B cell (primary cell): ENCODE data around the gene AUTS2. TPM values are rescaled to one million over a fixed set of nuclear protein-coding genes. Genes with fewer than 3 reads are reported as not detected.

Experiments used
- ATAC-seq: fragments of 200-7000 bp; cut with Tn5 transposase; one replicate; pipeline ENCODE4 v1.10.0; 2021; ENCODE audit warnings: low read depth, mild to moderate bottlenecking, moderate number of reproducible peaks, moderate library complexity
- CTCF ChIA-PET: fragments of 350-600 bp; sonication (Branson Sonifier 250); formaldehyde crosslinking; loops from one replicate; lab custom pipeline; 2021; ENCODE audit warnings: antibody characterized with exemption, inconsistent platforms; lab: Charles Lee
- POLR2A ChIA-PET: fragments of 350-600 bp; sonication (Branson Sonifier 250); formaldehyde crosslinking; loops from one replicate; lab custom pipeline; 2021; ENCODE audit warnings: antibody characterized with exemption; lab: Charles Lee
- DNase-seq: peaks from one replicate; pipeline ENCODE4 v3.0.0; 2013
- H2AFZ ChIP-seq: 2 replicates; pipeline ENCODE4 v1.6.1; 2012; ENCODE audit warnings: mild to moderate bottlenecking, low read depth, low read length; ENCODE audit not compliant: insufficient read depth, poor library complexity, severe bottlenecking
- H3K27ac ChIP-seq, 2 donors: 1 replicate in 1 of 2; 2 replicates in 1 of 2; pipeline ENCODE4 v1.5.1; 2012 to 2013; ENCODE audit warnings: low read length in 2 of 2, mild to moderate bottlenecking in 2 of 2, moderate library complexity in 1 of 2
- H3K27me3 ChIP-seq, 4 experiments: fragments of 200-600 bp in 1 of 4; sonication (generic) in 1 of 4; replicated peaks in 1 of 4; 1 replicate in 2 of 4; 2 replicates in 2 of 4; pipeline versions ENCODE4 v1.6.1 to v1.7.0; 2013 to 2016; ENCODE audit warnings: low read length in 3 of 4, mild to moderate bottlenecking in 2 of 4, mixed read lengths in 1 of 4, moderate library complexity in 1 of 4; ENCODE audit not compliant: insufficient read depth in 4 of 4, control insufficient read depth in 3 of 4; ENCODE audit errors: control extremely low read depth in 1 of 4
- H3K36me3 ChIP-seq, 2 experiments: replicated peaks in 1 of 2; 1 replicate in 1 of 2; 2 replicates in 1 of 2; pipeline versions ENCODE4 v1.6.1 to v1.7.1; 2013; ENCODE audit warnings: low read length in 1 of 2; ENCODE audit not compliant: insufficient read depth in 2 of 2, control insufficient read depth in 1 of 2; ENCODE audit errors: control extremely low read depth in 1 of 2, extremely low read depth in 1 of 2
- H3K4me1 ChIP-seq, 2 donors: fragments of 200-600 bp in 1 of 2; sonication (generic) in 1 of 2; 1 replicate in 1 of 2; 2 replicates in 1 of 2; pipeline versions ENCODE4 v1.5.1 to v1.6.1; 2013 to 2017; ENCODE audit warnings: low read length in 2 of 2; ENCODE audit not compliant: control insufficient read depth in 2 of 2, insufficient read depth in 2 of 2
- H3K4me2 ChIP-seq: replicated peaks from 2 replicates; pipeline ENCODE3; 2012; ENCODE audit warnings: mild to moderate bottlenecking, low read depth, low read length; ENCODE audit not compliant: poor library complexity, severe bottlenecking
- H3K4me3 ChIP-seq, 5 experiments: fragments of 200-600 bp in 1 of 5; sonication (generic) in 1 of 5; 1 replicate in 3 of 5; 2 replicates in 2 of 5; pipeline versions ENCODE4 v1.5.1 to v1.7.0; 2011 to 2016; ENCODE audit warnings: low read length in 4 of 5, mild to moderate bottlenecking in 4 of 5, low read depth in 2 of 5, control low read depth in 1 of 5, moderate library complexity in 1 of 5; ENCODE audit not compliant: insufficient read depth in 1 of 5; ENCODE audit errors: control extremely low read depth in 1 of 5, extremely low read depth in 1 of 5
- H3K79me2 ChIP-seq: fragments of 200-600 bp; sonication (generic); one replicate; pipeline ENCODE4 v1.6.0; 2016; ENCODE audit warnings: low read length; ENCODE audit not compliant: control insufficient read depth, insufficient read depth
- H3K9ac ChIP-seq: fragments of 200-600 bp; sonication (generic); 2 replicates; pipeline ENCODE4 v1.6.1; 2017; ENCODE audit warnings: mild to moderate bottlenecking, low read length, moderate library complexity
- H3K9me3 ChIP-seq, 3 donors: one replicate each; pipeline versions ENCODE4 v1.6.1 to v1.7.1; 2013; ENCODE audit warnings: low read length in 2 of 3; ENCODE audit not compliant: control insufficient read depth in 2 of 3, insufficient read depth in 1 of 3; ENCODE audit errors: control extremely low read depth in 1 of 3
- H4K20me1 ChIP-seq: 2 replicates; pipeline ENCODE4 v1.6.0; 2012; ENCODE audit warnings: mild to moderate bottlenecking, low read length; ENCODE audit not compliant: insufficient read depth, control insufficient read depth, poor library complexity, severe bottlenecking
- H3K27ac Mint-ChIP-seq: one replicate; pipeline ENCODE4 v1.8.0; 2021; ENCODE audit warnings: mixed read lengths
- H3K27me3 Mint-ChIP-seq: one replicate; pipeline ENCODE4 v1.8.0; 2021; ENCODE audit warnings: mixed read lengths
- H3K4me1 Mint-ChIP-seq: one replicate; pipeline ENCODE4 v1.8.0; 2021; ENCODE audit warnings: mixed read lengths
- H3K4me3 Mint-ChIP-seq: one replicate; pipeline ENCODE4 v1.8.0; 2021; ENCODE audit warnings: mixed read lengths
- H3K9me3 Mint-ChIP-seq: one replicate; pipeline ENCODE4 v1.8.0; 2022; ENCODE audit warnings: mixed read lengths; ENCODE audit not compliant: insufficient read depth
- CTCF ChIP-seq: fragments of 200-600 bp; IDR thresholded peaks from one replicate; pipeline ENCODE4 v1.8.0; 2022; ENCODE audit warnings: antibody characterized with exemption, mild to moderate bottlenecking
- EZH2 ChIP-seq: IDR thresholded peaks from 2 replicates; pipeline ENCODE4 v1.6.1; 2012; ENCODE audit warnings: borderline replicate concordance, low read depth, mild to moderate bottlenecking, moderate library complexity, low read length; ENCODE audit not compliant: insufficient read depth, poor library complexity, severe bottlenecking
- WGBS: methylation state at CpG from one replicate; pipeline ENCODE4 v1.1.5; 2013; ENCODE audit warnings: missing lambda C conversion rate; ENCODE audit not compliant: insufficient coverage; 5-methylcytosine and 5-hydroxymethylcytosine counted together
- intact Hi-C: fragments of 100-400 bp; cut with micrococcal nuclease; formaldehyde crosslinking; loops from one replicate; pipeline ENCODE4 v1.10.0; 2022
- polyA plus RNA-seq: library from polyadenylated mRNA; depleted of rRNA; stranded (reverse); fragments of >200 nt; gene quantifications from 2 replicates; pipeline ENCODE4 v1.2.3, GENCODE V29; 2012
- total RNA-seq, 2 donors: library from RNA; stranded (reverse); fragments of 120-200 nt in 1 of 2; gene quantifications; 1 replicate in 1 of 2; 2 replicates in 1 of 2; pipeline versions ENCODE4 v1.2.3 to v1.2.4, GENCODE V29; 2013 to 2022

AUTS2 gene
- total and polyA plus RNA-seq, 2 donors (not counting 1 experiment from before 2014, with no cell fraction given): 22.3 to 35.0 TPM

- DNase-seq (no peak), ATAC-seq (no peak)
- WGBS: no CpG with 5 or more reads among the region's 1 CpG
- peaks cover 0 to 7% of the 10 kb centered on the region in 2 donors for H3K4me1 ChIP-seq
- H3K4me3 ChIP-seq: no peak overlapping the region
- Mint-ChIP-seq H3K27ac (no peak overlapping the region), H3K9me3 (no peaks in the 10 kb centered on the region), H3K4me3 (no peak overlapping the region), H3K4me1 (peaks cover 12% of the 10 kb centered on the region), H3K27me3 (no peaks in the 10 kb centered on the region)
- H3K9me3 ChIP-seq: no peaks in the 10 kb centered on the region
- no peak for TF ChIP-seq EZH2
- TF ChIP-seq CTCF: no peak
- H3K9ac ChIP-seq: no peak overlapping the region
- H3K27ac ChIP-seq: no peak overlapping the region
- ChIA-PET POLR2A (no interaction called here), CTCF (no interaction called here)
- H3K79me2 ChIP-seq: no peaks in the 10 kb centered on the region
- H2AFZ ChIP-seq: no peak overlapping the region
- no peaks in the 10 kb centered on the region for H3K27me3 ChIP-seq
- intact Hi-C loops: no loop called here
- no peaks in the 10 kb centered on the region for H4K20me1 ChIP-seq
- no peaks in the 10 kb centered on the region for H3K36me3 ChIP-seq
- no peak overlapping the region for H3K4me2 ChIP-seq
These were observed 159.3 kb downstream of the AUTS2 start for GRCh38 chr7:69757528-69757927.

DNA sequence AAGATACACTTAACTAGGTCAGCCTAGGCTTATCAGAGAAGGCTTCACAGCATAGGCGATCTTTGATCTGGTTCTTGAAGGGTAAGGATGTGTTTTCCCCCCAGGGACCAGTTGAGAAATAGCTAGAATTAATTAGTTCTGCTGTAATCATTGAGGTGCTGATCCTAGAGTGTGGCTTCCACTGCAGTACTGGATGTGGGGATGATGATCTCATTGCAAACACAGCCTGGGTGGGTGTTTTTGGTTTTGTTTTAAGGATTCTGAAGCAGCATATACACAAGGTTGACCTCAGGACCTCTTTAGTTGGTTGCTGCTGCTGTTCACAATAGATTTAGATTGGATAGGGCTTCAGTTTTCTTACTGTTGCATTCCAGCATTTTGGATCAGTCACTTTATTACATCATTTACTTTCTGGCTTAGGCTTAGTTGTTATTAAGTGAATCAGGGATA, 159.7 kb downstream of the AUTS2 start:
- Histone ChIP-seq H3K79me2 (no peaks in the 10 kb centered on the region), H3K36me3 (no peaks in the 10 kb centered on the region), H3K9ac (no peak overlapping the region), H3K27me3 (no peaks in the 10 kb centered on the region), H3K27ac (no peak overlapping the region), H3K4me2 (no peak overlapping the region), H4K20me1 (no peaks in the 10 kb centered on the region), H2AFZ (no peak overlapping the region), H3K4me3 (no peak overlapping the region), H3K9me3 (no peaks in the 10 kb centered on the region), H3K4me1 (peaks cover 0 to 7% of the 10 kb centered on the region in 2 donors)
- no peak for ATAC-seq
- 85% methylated on average over 1 of the region's 1 CpG for WGBS
- CTCF ChIA-PET: no interaction called here
- Mint-ChIP-seq H3K27me3 (no peaks in the 10 kb centered on the region), H3K4me3 (no peak overlapping the region), H3K9me3 (no peaks in the 10 kb centered on the region), H3K4me1 (peaks cover 12% of the 10 kb centered on the region), H3K27ac (no peak overlapping the region)
- no peak for DNase-seq
- POLR2A ChIA-PET: no interaction called here
- TF ChIP-seq EZH2 (no peak), CTCF (no peak)
- intact Hi-C loops: no loop called here
